Caco-2 (cell line): ENCODE results near the gene SLC17A7. TPM values are rescaled to one million over a fixed set of nuclear protein-coding genes. Genes with fewer than 3 reads are reported as not detected.
"Not testable (repeated sequence)": the region's sequence is repeated elsewhere in the genome, so short reads cannot be mapped to it uniquely, and the experiment has no call there.

Source experiments
- BruUV-seq: library from RNA; stranded (reverse); fragments of 400-500 nt; replicated peaks from 2 replicates; lab custom pipeline; 2021; lab: Mats Ljungman, UMichigan
- CTCF ChIA-PET: fragments of 300-600 bp; sonication (Branson Sonifier 250); formaldehyde crosslinking; loops from one replicate; lab custom pipeline; 2022; ENCODE audit warnings: antibody characterized with exemption; lab: Charles Lee
- POLR2A ChIA-PET: fragments of 300-600 bp; sonication (Branson Sonifier 250); formaldehyde crosslinking; loops from one replicate; lab custom pipeline; 2022; ENCODE audit warnings: antibody characterized with exemption; lab: Charles Lee
- DNase-seq, 2 experiments: peaks; one replicate each; pipeline versions ENCODE4 v3.0.0 to v3.0.0-alpha.2; 2020 to 2022
- H3K27me3 ChIP-seq: replicated peaks from 2 replicates; pipeline ENCODE4 v1.6.0; 2011; ENCODE audit warnings: low read length; ENCODE audit not compliant: control insufficient read depth, insufficient read depth
- H3K36me3 ChIP-seq: 2 replicates; pipeline ENCODE4 v1.5.1; 2011; ENCODE audit warnings: low read length; ENCODE audit not compliant: control insufficient read depth, insufficient read depth
- H3K4me1 ChIP-seq: fragments of 250-450 bp; sonication (Bioruptor Pico); 2 replicates; pipeline ENCODE4 v1.5.1; 2020; ENCODE audit warnings: mild to moderate bottlenecking
- H3K4me3 ChIP-seq: 2 replicates; pipeline ENCODE4 v1.5.1; 2011; ENCODE audit warnings: low read depth, mild to moderate bottlenecking, control low read depth, low read length
- H3K9me3 ChIP-seq: fragments of 250-450 bp; sonication (Bioruptor Pico); 2 replicates; pipeline ENCODE4 v1.5.1; 2020; ENCODE audit warnings: mild to moderate bottlenecking, moderate library complexity
- H3K27ac Mint-ChIP-seq: one replicate; pipeline ENCODE4 v1.8.0; 2022; ENCODE audit warnings: mixed read lengths; ENCODE audit not compliant: unreplicated experiment
- H3K27me3 Mint-ChIP-seq: one replicate; pipeline ENCODE4 v1.8.0; 2022; ENCODE audit warnings: mixed read lengths; ENCODE audit not compliant: insufficient read depth, unreplicated experiment
- H3K36me3 Mint-ChIP-seq: one replicate; pipeline ENCODE4 v1.8.0; 2022; ENCODE audit warnings: mild to moderate bottlenecking, mixed read lengths; ENCODE audit not compliant: insufficient read depth, unreplicated experiment
- H3K4me1 Mint-ChIP-seq: one replicate; pipeline ENCODE4 v1.8.0; 2022; ENCODE audit warnings: low read depth, mixed read lengths; ENCODE audit not compliant: unreplicated experiment
- H3K4me3 Mint-ChIP-seq: one replicate; pipeline ENCODE4 v1.8.0; 2022; ENCODE audit warnings: mild to moderate bottlenecking, moderate library complexity, mixed read lengths; ENCODE audit not compliant: unreplicated experiment
- H3K9me3 Mint-ChIP-seq: one replicate; pipeline ENCODE4 v1.8.0; 2022; ENCODE audit warnings: mixed read lengths; ENCODE audit not compliant: unreplicated experiment
- CTCF ChIP-seq, 2 experiments: fragments of 200-600 bp in 1 of 2; IDR thresholded peaks; 1 replicate in 1 of 2; 2 replicates in 1 of 2; pipeline versions ENCODE4 v1.5.1 to v1.8.0; 2011 to 2022; ENCODE audit warnings: antibody characterized with exemption in 1 of 2, control low read depth in 1 of 2, inconsistent platforms in 1 of 2, low read depth in 1 of 2, low read length in 1 of 2, mild to moderate bottlenecking in 1 of 2, moderate library complexity in 1 of 2; ENCODE audit not compliant: insufficient read depth in 1 of 2, severe bottlenecking in 1 of 2, unreplicated experiment in 1 of 2
- intact Hi-C: fragments of 100-400 bp; cut with micrococcal nuclease; formaldehyde crosslinking; loops from one replicate; pipeline ENCODE4 v1.10.0; 2022; ENCODE audit not compliant: unreplicated experiment
- total RNA-seq: library from RNA; stranded (reverse); gene quantifications from 2 replicates; pipeline ENCODE4 v1.2.3, GENCODE V29; 2022

Gene SLC17A7
- total RNA-seq, 1 experiment from 2014 or later: 0.36 TPM

- ChIA-PET POLR2A (no interaction called here), CTCF (no interaction called here)
- Histone ChIP-seq H3K36me3 (peaks cover 1% of the 10 kb centered on the region), H3K9me3 (no peaks in the 10 kb centered on the region), H3K27me3 (no peaks in the 10 kb centered on the region), H3K4me1 (no peaks in the 10 kb centered on the region), H3K4me3 (no peak overlapping the region)
- no peak for TF ChIP-seq CTCF (IDR thresholded peaks at IDR 0.05; ENCODE audit: insufficient read depth in 1 of 2, low read depth in 1 of 2, low read length in 1 of 2, severe bottlenecking in 1 of 2, unreplicated experiment in 1 of 2)
- H3K9me3 Mint-ChIP-seq: no peaks in the 10 kb centered on the region
- H3K4me3 Mint-ChIP-seq: no peak overlapping the region
- BruUV-seq: no TSS peak
- H3K36me3 Mint-ChIP-seq: peaks cover 33% of the 10 kb centered on the region
- DNase-seq: no peak
- no peaks in the 10 kb centered on the region for H3K27me3 Mint-ChIP-seq
- H3K27ac Mint-ChIP-seq: no peak overlapping the region
- no peaks in the 10 kb centered on the region for H3K4me1 Mint-ChIP-seq
- intact Hi-C loops: no loop called here
Observed at GRCh38 chr19:49463960-49464740, 22.8 kb upstream of the SLC17A7 start.

GRCh38 chr19:49462492-49462891 lies 21.2 kb upstream of the SLC17A7 start:
- H3K27ac Mint-ChIP-seq: no peak overlapping the region
- no peaks in the 10 kb centered on the region for H3K27me3 Mint-ChIP-seq
- intact Hi-C loops: no loop called here
- no peaks in the 10 kb centered on the region for H3K27me3 ChIP-seq
- no peaks in the 10 kb centered on the region for H3K4me1 ChIP-seq
- no peaks in the 10 kb centered on the region; the same call in none of the 2 replicates for H3K36me3 ChIP-seq
- ChIA-PET POLR2A (no interaction called here), CTCF (no interaction called here)
- H3K4me3 Mint-ChIP-seq: no peak overlapping the region
- BruUV-seq: no TSS peak
- H3K36me3 Mint-ChIP-seq: peaks cover 26% of the 10 kb centered on the region
- no peaks in the 10 kb centered on the region for H3K9me3 Mint-ChIP-seq
- DNase-seq: no peak
- H3K4me3 ChIP-seq: no peak overlapping the region
- H3K9me3 ChIP-seq: no peaks in the 10 kb centered on the region
- no peaks in the 10 kb centered on the region for H3K4me1 Mint-ChIP-seq
- TF ChIP-seq CTCF (IDR thresholded peaks at IDR 0.05; ENCODE audit: insufficient read depth in 1 of 2, low read depth in 1 of 2, low read length in 1 of 2, severe bottlenecking in 1 of 2, unreplicated experiment in 1 of 2): no peak

- Mint-ChIP-seq H3K27me3 (no peaks in the 10 kb centered on the region), H3K27ac (no peak overlapping the region), H3K9me3 (no peaks in the 10 kb centered on the region), H3K36me3 (peaks cover 26% of the 10 kb centered on the region), H3K4me3 (no peak overlapping the region), H3K4me1 (no peaks in the 10 kb centered on the region)
- ChIA-PET POLR2A (no interaction called here), CTCF (no interaction called here)
- BruUV-seq: no TSS peak
- H3K9me3 ChIP-seq: no peaks in the 10 kb centered on the region
- no peaks in the 10 kb centered on the region for H3K27me3 ChIP-seq
- intact Hi-C loops: no loop called here
- DNase-seq: no peak
- H3K4me1 ChIP-seq: no peaks in the 10 kb centered on the region
- H3K4me3 ChIP-seq: no peak overlapping the region
- TF ChIP-seq CTCF (IDR thresholded peaks at IDR 0.05; ENCODE audit: insufficient read depth in 1 of 2, low read depth in 1 of 2, low read length in 1 of 2, severe bottlenecking in 1 of 2, unreplicated experiment in 1 of 2): no peak
- H3K36me3 ChIP-seq: no peaks in the 10 kb centered on the region; the same call in none of the 2 replicates
Observed at GRCh38 chr19:49461656-49462055, 20.3 kb upstream of the SLC17A7 start.

GRCh38 chr19:49461130-49461529 lies 19.8 kb upstream of the SLC17A7 start:
- H3K27me3 ChIP-seq, H3K4me1 Mint-ChIP-seq, H3K4me3 ChIP-seq, H3K9me3 ChIP-seq, H3K4me3 Mint-ChIP-seq, BruUV-seq, H3K27ac Mint-ChIP-seq, POLR2A ChIA-PET, DNase-seq, H3K4me1 ChIP-seq, H3K36me3 ChIP-seq, H3K9me3 Mint-ChIP-seq, H3K27me3 Mint-ChIP-seq, intact Hi-C loops: not testable (repeated sequence)
- peaks cover 26% of the 10 kb centered on the region for H3K36me3 Mint-ChIP-seq
- CTCF ChIA-PET: interaction anchor here (0.7 kb wide), 1 partner anchor 134 kb away, joined by 5 read pairs; no protein-coding TSS in a partner anchor
